Uterus (tissue), 2 donors: ENCODE data around the gene PDGFRB.

Experiments used
- POLR2A ChIP-seq, 2 donors: fragments of 450-650 bp; IDR thresholded peaks; one replicate each; pipeline ENCODE4 v1.6.1; 2016; ENCODE audit warnings: antibody characterized with exemption in 2 of 2, mild to moderate bottlenecking in 1 of 2, moderate library complexity in 1 of 2
- TF ChIP-seq, protein P1 (sequence below), 4 experiments: fragments of 200-600 bp in 2 of 4; fragments of 450-650 bp in 2 of 4; sonication (generic) in 2 of 4; IDR thresholded peaks; one replicate each; pipeline ENCODE4 v1.5.1; 2016 to 2019; ENCODE audit warnings: antibody characterized with exemption in 4 of 4, mild to moderate bottlenecking in 2 of 4, moderate library complexity in 1 of 4

DNA sequence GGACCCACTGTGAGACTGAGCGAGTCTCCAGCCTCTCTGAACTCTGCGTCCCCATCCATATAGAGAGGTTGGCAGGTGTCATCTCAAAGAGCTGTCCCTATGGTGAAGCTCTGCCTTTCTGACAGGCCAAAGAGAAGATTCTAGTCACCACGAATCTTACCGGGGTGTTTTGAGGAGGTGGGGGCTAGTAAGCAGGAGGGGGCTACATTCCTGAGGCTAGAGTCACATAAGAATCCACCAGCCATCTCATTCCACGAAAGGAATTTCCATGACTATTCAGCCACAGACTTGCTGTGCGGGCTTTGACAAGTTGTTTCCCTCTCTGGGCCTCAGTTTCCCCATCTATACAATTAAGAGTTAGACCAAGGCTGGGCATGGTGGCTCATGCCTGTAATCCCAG lies 16.3 kb downstream of the PDGFRB start:
- TF ChIP-seq, protein P1, sequence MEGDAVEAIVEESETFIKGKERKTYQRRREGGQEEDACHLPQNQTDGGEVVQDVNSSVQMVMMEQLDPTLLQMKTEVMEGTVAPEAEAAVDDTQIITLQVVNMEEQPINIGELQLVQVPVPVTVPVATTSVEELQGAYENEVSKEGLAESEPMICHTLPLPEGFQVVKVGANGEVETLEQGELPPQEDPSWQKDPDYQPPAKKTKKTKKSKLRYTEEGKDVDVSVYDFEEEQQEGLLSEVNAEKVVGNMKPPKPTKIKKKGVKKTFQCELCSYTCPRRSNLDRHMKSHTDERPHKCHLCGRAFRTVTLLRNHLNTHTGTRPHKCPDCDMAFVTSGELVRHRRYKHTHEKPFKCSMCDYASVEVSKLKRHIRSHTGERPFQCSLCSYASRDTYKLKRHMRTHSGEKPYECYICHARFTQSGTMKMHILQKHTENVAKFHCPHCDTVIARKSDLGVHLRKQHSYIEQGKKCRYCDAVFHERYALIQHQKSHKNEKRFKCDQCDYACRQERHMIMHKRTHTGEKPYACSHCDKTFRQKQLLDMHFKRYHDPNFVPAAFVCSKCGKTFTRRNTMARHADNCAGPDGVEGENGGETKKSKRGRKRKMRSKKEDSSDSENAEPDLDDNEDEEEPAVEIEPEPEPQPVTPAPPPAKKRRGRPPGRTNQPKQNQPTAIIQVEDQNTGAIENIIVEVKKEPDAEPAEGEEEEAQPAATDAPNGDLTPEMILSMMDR (IDR thresholded peaks at IDR 0.05) = no peak
- no peak for TF ChIP-seq POLR2A (IDR thresholded peaks at IDR 0.05)
